ENCODE data around the gene CDC14C.
"Not testable (repeated sequence)": the region's sequence is repeated elsewhere in the genome, so short reads cannot be mapped to it uniquely, and the experiment has no call there.

CDC14C gene

DNA sequence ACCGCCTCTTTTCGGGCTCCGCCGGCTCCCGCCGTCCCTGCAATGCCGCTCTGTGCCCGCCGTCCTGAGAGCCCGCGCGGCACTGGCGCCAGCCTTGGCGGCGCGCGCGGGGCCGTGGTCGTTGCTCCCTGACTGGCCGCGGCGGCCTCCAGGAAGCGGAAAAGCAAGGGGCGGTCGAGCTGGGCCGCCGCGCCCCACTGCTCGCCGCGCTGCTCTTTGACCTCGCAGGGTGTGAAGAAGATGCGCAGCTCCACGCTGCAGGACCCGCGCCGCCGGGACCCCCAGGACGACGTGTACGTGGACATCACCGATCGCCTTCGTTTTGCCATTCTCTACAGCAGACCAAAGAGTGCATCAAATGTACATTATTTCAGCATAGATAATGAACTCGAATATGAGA, at the start of gene CDC14C:
CDC14C (plus strand) TSS at position 115 of the 400 bp plus-strand sequence; CDS start at position 241, 126 bp downstream.
- DNase-seq (ENCODE audit: low spot score) (no peak), FAIRE-seq (no peak)

DNA sequence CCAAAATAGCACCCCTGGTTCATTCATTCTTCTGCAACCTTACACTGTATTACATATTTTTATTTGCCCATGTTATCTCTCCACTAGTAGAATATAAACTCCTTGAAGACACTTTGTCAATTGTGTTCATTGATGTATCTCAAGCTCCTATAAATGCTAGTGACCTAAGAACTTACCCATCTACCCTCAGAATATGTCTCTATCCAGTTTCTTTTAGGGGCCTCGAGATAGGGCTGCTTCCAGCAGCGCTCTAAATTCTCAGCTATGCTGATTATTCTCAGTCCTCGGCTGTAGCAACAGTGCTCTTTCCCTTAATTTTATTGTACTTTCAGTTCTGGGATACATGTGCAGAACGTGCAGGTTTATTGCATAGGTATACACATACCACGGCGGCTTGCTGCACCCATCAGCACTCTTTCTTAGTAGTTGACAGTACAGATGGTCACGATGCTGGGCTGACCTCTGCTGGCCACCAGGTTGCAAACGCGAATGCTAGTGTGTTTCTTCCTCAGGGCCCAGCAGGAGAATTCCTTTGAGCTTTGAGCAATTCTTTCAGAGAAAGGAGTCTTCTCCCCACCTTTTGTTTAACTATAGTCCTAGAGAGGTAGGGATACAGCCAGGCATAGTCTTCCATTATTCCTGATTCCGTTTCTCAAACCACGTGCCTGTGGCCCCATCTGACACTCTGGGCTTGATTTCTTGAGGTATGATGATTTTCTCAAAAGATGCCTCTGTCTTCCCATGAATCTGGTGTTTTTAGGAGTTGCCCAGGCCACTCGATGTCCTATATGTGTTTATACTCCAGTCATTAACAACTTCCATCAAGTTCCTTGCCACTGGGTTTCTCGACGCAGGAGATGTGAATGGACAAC, 49.1 kb upstream of the CDC14C start:
- DNase-seq (ENCODE audit: low spot score) (peak; percentile 38), FAIRE-seq (no peak)

DNA sequence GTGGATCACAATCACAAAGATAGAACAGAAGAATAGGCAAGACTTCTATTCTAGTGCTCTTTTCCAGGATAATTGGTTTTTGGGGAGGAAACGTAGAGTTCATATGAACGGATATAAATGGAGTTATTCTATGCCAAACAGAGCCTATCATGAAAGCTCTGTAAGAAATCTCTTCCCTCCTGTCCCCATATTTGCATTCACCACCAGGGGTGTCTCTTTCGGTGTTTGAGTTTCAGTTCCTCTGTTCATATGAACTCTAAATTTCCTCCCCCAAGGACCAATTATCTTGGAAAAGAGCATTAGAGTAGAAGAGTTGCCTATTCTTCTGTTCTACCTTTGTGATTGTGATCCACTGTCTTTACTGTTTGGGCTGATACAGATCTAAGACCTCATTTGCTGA, 48.3 kb upstream of the CDC14C start:
- DNase-seq (ENCODE audit: low spot score) (no peak), FAIRE-seq (no peak)

DNA sequence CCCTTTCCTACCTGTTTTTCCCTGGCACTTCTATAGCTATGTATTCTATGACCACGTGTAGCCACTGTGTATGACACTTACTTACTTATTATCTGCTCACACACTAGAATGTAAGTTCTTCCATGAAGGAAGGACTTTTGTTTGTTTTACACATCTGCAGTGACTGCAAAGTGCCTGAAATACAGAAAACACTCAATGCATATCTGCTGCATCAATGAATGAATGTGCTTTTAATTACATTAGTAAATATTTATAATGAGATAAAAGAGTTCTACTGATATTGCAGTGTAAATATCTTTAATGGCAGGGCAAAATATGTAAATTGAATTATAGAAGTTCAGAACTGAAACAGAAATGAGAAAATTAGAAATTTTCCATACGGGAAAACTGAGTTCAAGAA, 43.5 kb upstream of the CDC14C start:
- FAIRE-seq (no peak), DNase-seq (ENCODE audit: low spot score) (no peak)

DNA sequence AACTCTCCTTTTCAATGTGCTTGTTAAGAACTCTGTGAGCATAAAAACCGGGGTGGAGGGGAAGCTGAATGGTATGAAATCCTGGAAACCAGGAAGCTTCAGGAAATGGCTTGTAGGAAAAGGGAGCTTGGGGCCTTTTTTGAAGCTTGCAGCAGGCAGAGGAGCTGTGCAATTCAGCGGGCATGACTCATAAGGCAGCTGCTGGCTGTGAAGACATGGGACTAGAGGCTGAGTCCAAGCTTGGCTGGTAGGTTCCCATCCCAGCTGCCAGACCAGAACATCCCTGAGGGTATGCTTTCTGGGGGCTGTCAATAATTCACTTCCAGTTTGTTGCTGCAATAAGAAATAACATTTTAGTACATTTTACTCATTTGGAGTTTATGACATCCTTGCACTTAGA, 36.8 kb upstream of the CDC14C start:
- FAIRE-seq (no peak), DNase-seq (ENCODE audit: low spot score) (no peak)

DNA sequence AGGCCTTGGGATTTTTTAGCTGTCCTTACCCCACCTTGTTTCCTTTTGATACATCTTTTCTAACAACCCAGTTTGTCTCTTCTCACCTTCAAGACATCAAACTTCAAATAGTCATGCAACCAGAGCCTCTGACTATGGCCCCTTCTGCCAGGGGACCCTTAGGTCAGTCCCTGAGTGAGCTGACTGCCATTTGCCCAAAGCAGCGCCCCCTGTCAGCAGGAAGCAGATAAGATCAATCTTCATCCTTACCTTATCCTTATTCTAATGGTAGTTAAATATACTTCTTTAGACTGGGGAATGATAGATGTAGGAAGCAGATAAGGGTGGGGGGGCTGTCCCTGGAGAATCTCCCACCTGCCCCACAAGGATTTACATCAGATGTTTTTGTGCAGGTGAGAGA, 29.8 kb upstream of the CDC14C start:
- no peak for FAIRE-seq

DNA sequence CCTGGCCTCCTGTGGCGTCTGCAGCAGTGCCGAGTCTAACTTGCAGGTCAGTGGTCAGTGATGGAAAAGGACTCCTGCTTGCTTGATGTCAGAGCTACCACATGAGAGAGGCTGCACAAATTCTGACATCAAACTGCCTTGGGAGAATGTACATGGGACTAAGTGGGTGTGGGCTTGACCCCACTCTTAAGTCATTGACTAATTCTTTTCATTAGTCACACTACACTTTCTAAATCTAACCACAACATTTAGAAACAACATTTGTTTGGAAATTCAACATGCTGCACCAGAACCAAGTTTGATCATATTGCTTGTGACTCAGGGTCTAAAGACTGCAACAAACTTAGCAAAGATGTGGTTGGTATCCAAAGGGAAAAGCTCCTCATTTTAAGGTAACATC, 24.4 kb upstream of the CDC14C start:
- FAIRE-seq (no peak), DNase-seq (ENCODE audit: low spot score) (no peak)

More for the DNA sequence above, 29.8 kb upstream of the CDC14C start:
- no peak for DNase-seq (ENCODE audit: low spot score)

DNA sequence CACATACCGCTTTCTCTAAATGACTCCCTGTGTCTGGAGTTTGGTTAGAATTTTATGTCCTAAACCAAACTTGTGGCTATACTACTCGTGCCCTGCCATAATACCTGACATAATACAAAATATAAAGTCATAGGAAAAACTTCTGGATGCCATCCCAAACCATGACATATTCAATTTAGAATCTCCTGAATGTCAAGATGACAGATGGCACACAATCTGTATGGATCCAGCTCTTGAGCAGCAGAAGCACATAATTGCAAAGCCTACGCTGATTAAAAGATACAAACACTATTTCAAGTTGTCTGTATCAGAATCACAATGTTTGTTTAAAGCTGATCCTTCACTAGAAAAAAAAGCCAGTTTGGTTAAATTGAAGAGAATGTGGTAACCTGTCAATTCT, 22.4 kb upstream of the CDC14C start:
- no peak for DNase-seq (ENCODE audit: low spot score)
- FAIRE-seq = no peak

DNA sequence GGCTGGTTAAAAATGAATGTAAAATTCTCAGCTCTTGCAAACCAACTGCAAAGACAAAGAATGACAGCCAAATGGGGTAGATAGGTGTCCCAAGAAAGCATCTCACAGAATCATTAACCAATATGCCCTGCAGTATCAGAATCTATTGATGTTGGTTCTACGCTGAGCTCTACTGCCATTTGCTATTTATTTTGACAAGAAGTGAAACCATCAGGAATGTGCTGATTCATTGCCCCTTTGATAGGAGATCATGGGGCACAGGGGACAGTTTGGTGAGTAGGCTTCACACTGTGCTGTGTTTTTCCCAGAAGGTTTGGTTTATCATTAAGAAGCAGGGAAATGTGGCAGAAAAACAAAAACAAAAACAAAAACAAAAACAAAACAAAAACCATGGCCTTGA, 19.4 kb upstream of the CDC14C start:
- no peak for DNase-seq (ENCODE audit: low spot score)
- no peak for FAIRE-seq

DNA sequence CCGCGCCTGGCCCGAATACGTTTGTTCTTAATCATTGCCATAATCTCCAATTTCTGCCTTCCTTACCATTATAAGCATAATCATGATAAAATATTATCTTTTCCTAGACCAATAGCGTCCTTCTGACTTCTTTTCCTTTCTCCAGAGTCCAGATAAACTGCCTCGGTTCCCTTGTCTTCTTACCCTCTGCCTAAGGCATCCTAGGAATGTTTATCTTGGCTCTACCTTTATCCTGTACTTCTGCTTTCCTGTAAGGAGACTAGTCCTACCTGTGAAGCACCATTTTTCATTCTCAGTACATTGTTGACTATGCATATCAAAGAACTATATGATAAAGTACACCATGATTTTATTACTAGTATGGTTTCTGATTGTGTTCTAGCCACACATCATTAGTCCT, 18.7 kb upstream of the CDC14C start:
- not testable (repeated sequence) for FAIRE-seq; DNase-seq (ENCODE audit: low spot score)

DNA sequence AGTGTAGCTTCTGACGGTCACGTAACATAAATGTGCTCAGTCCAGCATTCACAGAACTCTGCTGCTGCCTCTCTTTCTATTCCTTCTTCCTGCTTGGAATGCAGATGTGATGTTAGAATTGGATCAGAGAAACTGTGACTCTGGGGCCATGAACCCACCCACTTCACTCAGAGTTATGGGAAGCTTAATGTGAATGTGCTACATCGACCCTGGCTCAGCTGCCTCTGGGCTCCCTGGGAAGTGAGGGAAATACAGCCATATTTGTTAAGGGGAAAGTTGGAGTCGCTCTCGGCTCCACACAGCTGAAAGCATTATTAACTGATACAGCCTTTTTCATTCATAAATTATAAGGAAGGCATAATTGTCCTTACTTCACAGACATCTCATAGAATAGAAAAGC, 14.5 kb upstream of the CDC14C start:
- DNase-seq (ENCODE audit: low spot score); FAIRE-seq: not testable (repeated sequence)

DNA sequence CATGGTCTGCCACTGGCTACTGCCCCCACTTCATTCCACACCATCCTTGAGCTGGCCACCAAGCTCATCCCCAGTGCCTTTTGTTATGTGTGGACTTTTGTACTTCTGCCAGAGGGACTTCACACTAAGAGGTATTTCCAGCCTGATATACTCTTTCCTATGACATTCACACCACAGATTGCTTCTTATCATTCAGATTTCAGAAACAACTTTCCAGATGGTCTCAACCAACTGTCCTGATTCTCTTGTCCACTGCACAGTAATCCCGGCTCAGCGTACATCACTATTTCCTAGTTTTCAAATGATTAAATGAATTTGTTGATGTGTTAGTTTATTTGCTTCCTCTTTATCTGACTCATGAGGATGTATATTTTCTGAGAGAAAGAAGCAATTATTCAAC, 7.1 kb downstream of the CDC14C start:
- FAIRE-seq (no peak), DNase-seq (ENCODE audit: low spot score) (no peak)

DNA sequence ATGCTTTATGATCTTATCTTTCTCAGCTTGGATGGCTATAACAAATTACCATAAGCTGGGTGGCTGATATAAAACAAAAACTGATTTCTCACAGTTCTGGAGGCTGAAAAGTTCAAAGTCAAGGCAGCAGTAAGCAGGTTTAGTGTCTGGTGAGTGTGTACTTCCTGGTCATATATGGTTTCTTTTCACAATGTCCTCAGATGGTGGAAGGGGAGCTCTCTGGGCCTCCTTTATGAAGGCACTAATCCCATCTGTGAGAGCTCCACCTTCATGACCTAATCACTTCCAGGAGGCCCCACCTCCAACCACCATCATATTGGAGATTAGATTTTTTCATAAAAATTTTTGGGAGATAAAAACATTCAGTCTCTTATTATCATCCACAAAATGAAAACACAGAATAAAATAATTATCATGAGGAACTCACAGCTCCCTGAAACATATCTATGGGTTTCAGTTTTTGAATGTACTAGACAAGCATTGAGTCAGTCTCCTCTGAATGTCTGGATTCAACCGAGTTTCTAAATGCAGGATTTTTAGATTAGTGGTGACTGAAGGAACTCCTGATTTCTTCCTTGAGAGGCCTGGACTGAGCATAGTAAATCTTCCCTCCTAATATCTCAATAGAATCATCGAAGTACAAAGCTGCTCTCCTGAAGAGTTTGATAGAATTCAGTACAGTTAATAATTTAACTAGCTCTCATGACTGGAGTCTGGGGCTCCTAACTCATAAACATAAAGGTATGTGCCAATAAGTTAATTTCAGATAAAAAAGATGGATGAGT, 8.0 kb downstream of the CDC14C start:
- DNase-seq (ENCODE audit: low spot score) (no peak), FAIRE-seq (no peak)

DNA sequence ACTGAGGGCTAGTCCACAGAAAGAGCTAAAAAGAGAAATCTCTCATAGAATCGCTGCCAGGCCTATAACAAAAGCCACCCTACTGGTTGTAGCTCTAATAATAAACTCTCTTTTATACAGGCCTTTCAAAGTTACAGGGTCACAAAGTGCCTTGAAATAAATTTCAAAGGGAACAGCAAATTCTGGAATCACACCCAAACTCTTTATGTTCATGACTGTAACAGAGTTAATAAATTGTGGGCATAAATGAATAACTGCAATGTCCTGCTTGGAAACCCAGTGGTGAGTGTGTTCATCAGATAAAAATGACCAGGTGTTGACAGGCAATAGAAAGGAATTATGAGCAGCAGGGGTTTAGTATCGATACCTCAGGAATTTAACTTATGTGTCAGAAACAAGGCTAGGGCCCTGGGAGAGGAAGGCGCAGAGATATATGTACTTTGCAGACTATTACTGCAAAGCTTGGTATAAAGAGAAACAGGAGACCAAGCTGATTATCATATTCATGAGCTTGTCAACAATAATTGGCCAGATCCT, 9.3 kb downstream of the CDC14C start:
- DNase-seq (ENCODE audit: low spot score) (no peak), FAIRE-seq (no peak)

DNA sequence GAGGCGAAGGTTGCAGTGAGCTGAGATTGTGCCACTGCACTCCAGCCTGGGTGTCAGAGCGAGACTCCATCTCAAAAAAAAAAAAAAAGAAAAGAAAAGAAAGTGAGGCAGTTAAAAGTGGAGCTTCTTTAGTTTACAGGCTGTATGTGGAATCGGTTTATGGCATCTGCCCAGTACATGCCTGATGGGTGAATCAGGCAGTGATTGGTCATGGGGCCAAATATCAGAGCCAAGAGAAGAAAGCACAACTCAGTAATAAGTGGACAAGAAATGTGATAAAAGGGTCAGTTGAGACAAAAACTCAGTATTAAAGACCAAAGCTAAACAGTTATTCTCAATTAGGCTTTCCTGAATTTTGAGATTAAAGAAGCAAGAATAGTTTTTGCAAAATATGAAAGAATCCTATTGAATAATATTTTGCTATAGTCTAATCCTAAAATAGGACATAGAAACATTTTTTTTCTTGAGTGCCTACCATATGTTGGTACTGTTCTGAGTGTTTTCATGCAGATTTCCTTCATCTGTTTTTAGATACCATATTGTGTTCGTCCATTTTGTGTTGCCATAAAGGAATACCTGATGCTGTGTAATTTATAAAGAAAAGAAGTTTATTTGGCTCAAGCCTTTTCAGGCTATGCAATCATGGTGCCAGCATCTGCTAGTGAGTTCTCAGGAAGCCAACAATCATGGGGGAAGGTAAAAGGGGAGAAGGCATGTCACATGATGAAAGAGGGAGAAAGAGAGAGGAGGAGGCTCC, 14.4 kb downstream of the CDC14C start:
- FAIRE-seq (no peak), DNase-seq (ENCODE audit: low spot score) (no peak)

DNA sequence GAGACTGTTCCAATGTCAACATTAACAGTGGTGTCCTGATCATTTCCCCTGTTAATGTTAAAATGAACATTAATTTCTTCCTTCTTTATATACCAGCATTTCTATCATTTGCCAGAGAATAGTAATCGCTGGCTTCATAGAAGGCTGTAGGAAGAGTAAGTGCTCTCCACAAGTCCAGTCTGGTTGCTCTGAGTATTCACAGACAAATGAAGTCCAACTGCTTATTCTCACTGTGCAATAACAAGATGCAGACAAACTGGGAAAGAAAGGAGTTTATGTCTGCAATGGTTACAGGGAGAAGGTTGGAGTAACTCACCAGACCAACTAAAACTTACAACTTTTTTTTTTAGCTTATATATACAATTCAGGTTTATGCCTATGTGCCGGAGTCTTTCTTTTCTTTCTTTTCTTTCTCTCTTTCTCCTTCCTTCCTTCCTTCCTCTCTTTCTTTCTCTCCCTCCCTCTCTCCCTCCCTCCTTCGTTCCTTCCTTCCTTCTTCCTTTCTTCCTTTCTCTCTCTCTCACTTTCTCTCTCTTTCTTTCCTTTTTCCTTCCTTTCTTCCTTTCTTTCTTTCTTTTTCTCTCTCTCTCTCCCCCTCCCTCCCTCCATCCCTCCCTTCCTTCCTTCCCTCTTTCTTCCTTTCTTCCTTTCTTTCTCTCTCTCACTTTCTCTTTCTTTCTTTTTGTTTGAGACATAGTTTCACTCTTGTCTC, 19.1 kb downstream of the CDC14C start:
- no peak for FAIRE-seq
- DNase-seq (ENCODE audit: low spot score) = no peak

DNA sequence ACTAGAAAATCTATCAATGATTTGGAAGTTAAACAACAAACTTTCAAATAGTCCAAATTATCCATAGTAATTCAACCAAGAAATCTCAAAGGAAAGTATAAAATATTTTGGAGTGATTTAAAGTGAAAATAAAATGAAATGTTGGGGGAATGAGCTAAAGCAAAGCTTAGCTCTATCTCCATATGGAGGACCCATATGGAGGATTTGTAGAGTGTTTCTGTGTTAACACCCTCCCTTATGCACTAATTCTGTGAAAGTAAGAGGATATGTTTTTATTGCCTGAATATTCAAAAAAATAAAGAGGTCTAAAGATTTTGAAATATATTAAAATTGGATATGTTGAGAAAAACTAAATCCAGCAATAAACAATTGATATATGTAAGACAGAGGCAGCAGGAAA, 31.6 kb downstream of the CDC14C start:
- no peak for FAIRE-seq
- no peak for DNase-seq (ENCODE audit: low spot score)

DNA sequence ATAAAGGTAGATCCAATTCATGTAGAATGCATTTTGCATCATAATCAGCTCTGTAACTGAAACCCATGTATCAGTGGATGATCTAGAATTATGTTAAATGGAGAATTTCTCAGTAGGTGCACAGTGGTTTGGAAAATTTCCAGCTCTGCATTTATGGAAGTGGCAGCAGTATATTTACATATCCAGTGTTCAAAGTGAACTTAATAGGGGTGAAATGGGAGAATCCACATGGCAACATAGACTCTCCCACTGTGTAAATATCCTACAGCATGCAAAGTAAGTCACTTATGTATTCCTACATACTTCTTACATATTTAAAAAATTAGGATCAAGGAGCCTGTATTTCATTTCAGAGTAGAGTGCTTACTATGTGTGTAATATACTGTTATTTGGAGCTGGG, 35.3 kb downstream of the CDC14C start:
- FAIRE-seq = no peak
- DNase-seq (ENCODE audit: low spot score) = no peak

DNA sequence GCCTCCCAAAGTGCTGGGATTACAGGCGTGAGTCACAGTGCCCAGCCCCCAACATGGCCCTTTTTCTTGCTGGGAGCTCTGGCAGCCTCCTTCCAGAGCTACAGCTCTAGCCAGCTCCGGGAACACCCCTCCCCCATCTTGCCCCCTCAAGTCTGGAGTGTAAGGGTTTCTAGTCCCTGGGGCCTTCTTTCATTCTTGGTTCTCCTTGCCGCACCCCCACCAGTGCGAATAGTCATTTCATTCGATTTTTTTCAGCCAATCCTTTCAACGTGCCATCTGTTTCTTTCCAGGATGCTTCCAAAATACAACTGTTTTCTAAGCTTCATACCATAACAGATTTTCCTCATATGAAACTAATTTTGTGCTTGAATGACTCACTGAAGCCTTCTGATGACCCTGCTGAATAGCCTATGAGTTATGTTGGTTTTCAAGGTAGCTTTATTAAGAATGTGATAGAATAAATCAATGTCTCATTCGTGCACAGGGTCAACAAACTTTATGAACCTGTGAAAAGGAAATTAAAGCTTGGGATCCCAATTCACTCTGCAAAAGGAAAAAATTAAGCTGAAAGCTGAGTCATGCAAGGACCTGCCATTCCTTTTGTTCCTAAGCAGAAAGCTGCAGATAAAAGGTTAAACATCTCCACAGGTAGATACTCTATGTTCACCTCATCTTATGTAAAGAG, 38.6 kb downstream of the CDC14C start:
- no peak for DNase-seq (ENCODE audit: low spot score)
- no peak for FAIRE-seq

DNA sequence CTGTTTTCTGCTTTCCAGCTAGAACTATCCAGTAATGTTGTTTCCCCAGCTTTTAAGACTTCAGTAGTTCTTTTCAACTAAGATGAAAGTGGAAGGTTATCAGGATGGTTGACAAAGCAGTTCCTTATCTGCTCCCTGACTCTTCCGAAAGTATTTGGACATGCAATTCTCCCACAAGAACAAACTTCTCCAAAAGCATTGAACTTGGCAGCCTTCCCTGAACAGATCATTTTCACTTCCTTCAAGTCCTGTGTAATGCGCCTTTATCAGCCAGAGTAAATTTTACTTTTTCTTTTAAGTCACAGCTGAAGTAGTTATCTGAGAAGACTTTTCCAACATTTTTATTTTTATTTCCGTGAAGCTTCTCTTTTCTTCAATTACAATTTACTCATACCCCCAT, 39.7 kb downstream of the CDC14C start:
- FAIRE-seq (no peak), DNase-seq (ENCODE audit: low spot score) (no peak)

Data from RCC 7860 (cell line).